PC-3 (cell line): ENCODE data around the gene LRRC3C.

Source experiments
- EZH2 ChIP-seq: fragments of 300-600 bp; sonication (generic); IDR thresholded peaks from one replicate; pipeline ENCODE4 v1.6.1; 2017; ENCODE audit warnings: antibody characterized with exemption, mild to moderate bottlenecking, low read length; ENCODE audit not compliant: unreplicated experiment
- EZH2phosphoT487 ChIP-seq: fragments of 300-600 bp; sonication (generic); IDR thresholded peaks from 2 replicates; pipeline ENCODE4 v1.6.1; 2018; ENCODE audit warnings: mild to moderate bottlenecking, antibody characterized with exemption, low read length, borderline replicate concordance
- TF ChIP-seq, protein P1 (sequence below): fragments of 300-600 bp; sonication (generic); conservative IDR thresholded peaks from 2 replicates; pipeline ENCODE4 v1.5.1; 2017; ENCODE audit warnings: antibody characterized with exemption, low read depth, mild to moderate bottlenecking, low read length

DNA sequence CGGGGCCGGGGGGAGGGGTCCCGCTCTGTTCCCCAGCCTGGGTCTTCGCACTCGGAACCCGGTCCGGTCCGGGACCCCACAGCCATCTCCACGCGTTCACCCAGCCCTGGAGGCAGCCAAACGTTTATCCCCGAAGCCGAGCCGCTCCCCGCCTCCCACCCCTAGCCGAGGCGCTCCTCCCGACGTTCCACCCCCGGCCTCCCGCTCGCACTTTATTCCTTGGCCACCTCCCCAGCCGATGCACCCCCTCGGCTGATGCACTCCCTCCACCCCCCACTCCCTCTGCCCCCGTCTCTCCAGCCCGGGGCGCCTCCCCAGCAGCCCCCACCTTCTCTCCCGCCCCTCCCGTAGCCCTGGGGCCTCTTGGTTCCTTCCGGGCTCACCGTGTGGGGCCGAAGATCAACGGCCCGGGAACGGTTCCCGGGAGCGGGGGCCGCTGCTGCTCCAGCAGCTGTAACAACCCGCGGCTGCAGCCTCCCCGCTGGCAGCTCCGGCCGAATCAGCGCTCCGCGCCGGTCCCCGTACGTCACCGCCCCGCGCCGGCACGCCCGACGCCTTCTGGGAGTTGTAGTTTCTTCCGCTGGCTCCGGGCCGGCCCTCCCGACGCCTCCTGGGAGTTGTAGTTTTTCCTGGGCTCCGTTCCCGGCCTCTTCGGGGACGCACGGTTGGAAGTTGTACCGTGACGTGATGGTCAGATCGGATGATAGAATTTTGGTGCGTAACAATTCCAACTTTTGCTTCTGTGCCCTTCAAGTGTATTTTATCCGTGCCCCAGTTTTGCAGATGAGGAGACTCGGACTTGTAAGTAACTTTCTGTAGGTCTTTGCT is at the start of gene LRRC3C, which contains the start of gene ORMDL3:
- TF ChIP-seq, protein P1, sequence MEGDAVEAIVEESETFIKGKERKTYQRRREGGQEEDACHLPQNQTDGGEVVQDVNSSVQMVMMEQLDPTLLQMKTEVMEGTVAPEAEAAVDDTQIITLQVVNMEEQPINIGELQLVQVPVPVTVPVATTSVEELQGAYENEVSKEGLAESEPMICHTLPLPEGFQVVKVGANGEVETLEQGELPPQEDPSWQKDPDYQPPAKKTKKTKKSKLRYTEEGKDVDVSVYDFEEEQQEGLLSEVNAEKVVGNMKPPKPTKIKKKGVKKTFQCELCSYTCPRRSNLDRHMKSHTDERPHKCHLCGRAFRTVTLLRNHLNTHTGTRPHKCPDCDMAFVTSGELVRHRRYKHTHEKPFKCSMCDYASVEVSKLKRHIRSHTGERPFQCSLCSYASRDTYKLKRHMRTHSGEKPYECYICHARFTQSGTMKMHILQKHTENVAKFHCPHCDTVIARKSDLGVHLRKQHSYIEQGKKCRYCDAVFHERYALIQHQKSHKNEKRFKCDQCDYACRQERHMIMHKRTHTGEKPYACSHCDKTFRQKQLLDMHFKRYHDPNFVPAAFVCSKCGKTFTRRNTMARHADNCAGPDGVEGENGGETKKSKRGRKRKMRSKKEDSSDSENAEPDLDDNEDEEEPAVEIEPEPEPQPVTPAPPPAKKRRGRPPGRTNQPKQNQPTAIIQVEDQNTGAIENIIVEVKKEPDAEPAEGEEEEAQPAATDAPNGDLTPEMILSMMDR: no peak
- TF ChIP-seq EZH2phosphoT487 (no peak), EZH2 (no peak)
